Retina (tissue), 1 donor: ENCODE data around the gene COX6A1.
A peak's percentile ranks its signal among the peaks of the same experiment; 100 is the strongest.

Source experiments
- DNase-seq: peaks from one replicate; pipeline ENCODE4 v3.0.0-alpha.2; 2016

The COX6A1 gene

DNA sequence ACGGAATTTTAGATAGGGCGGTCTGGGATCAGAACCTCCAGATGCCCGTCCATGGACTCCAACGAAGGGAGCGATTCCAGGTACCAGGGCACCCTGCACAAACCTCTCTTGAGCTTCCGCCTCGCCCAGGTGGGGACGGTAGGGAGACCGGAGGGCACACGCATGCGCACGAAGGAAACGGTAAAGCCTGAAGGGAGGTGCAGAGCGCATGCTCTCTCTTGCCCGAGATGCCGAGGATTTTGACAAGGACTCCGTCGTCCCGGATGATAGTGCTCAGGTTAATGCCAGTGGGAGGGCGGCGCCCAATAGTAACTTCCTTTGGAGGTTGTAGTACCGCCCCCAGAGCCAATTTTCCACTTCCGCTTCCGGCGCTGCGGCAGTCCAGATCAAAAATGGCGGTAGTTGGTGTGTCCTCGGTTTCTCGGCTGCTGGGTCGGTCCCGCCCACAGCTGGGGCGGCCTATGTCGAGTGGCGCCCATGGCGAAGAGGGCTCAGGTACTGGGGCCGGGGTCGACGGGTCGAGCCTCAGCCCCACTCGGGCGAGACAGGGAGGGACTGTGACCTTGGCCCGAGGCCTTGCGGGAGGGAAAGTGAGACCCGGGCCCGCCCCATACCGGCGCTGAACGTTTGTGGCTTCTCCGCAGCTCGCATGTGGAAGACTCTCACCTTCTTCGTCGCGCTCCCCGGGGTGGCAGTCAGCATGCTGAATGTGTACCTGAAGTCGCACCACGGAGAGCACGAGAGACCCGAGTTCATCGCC is at the start of gene COX6A1:
Gene COX6A1, plus strand, starts transcription at position 379 of the 760 bp plus-strand sequence. Its CDS starts 14 bp downstream, at position 393.
- peak; percentile 92 for DNase-seq

DNA sequence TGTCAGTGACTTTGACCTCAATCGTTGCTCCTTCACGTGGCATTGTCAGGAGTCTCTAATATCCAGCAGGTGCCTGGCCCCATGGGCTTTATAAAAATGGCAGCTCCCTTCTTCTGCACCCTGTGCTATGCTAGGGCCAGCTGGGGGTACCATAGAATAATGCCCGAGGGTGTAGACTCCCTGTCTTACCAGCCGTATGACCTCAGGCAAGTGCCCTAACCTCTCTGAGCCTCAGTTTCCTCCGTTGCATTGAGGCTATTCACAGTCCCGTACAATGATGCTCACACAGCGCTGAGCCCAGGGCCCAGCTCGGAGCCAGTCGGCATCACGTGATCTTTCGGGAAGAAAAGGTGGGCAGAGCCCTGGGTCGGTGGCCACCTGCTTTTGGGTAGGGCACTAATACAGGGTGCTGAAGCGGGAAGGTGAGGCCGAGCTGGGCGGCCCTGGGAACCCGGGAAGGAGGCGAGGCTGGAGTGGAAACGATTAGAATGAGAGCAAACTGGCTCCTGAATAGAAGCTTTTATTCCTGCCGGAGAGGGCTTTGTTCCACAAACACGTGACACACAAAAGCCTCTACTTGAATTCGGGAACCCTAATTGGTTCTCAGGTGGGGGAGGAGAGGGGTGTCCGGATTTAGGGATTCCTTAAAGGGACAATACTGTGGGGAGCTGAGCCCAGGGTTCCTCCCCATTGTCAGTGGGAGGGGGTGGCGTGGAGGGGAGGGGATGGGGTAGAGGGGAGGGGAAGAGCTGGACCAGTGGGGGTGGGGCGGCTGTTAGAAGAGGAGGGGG is 49.0 kb upstream of the COX6A1 start:
- peak; percentile 88 for DNase-seq

DNA sequence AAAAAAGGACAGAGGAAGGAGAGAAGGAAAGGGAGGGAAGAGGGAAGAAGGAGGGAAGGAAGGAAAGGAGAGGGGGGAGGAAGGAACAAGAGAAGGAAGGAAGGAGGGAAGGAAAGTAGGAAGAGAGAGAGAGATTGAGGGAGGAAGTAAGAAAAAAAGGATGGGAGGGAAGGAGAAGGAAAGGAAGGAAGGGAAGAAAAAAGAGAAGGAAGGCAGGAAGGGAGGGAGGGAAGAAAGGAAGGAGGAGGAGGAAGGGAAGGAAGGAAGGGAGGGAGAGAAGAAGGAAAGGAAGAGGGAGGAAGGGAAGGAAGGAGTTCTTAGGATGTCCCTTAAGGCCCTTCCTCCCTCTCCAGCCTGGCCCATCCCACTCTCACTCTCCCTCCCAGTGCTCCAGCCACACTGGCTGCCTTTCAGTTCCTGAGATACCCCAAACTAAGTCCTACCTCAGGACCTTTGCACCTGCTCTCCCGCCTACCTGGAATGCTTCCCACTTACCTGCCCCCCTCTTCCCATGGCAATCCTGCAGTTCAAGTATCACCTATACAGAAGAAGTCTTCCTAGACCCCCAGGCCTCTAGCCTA is 47.3 kb upstream of the COX6A1 start:
- no peak for DNase-seq

DNA sequence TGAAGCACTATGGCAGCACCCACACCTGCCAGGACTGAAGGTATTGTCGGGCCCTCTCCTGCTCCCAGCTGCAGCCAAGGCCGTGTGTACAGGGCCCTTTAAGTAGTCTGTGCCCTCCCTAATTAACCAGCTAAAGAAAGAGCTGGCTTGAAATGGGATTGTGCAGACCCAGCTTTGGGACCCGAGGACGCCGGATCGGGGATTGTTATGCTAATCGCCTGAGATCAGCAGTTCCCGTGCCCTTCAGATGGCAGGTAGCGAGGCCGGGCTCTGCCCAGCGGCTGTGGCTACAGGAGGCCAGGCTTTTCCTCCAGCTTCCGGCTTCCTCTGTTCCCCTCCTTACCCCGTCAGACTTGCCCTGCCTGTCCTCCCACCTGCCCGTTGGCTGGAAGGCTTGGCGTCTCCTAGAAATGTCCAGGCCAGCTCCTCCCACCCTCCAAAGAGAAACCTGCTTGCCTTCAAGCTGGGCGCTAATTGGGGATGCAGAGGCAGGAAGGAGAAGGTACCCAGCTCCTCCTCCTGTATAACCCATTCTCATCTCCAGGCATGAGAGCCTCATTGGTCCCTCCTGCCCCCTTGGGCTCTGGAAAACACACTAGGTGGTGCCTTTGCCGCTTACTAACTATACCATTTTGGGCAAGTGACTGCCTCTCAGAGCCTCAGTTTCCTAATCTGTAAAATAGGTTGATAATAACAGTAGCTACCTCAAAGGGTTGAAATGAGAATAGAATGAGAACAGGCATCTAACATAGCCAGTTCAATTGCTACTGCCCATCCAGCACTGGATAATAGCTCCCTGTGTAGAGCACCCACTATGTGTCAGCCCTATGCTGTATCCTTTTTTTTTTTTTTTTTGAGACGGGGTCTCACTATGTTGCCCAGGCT is 43.2 kb upstream of the COX6A1 start:
- peak; percentile 81 for DNase-seq

DNA sequence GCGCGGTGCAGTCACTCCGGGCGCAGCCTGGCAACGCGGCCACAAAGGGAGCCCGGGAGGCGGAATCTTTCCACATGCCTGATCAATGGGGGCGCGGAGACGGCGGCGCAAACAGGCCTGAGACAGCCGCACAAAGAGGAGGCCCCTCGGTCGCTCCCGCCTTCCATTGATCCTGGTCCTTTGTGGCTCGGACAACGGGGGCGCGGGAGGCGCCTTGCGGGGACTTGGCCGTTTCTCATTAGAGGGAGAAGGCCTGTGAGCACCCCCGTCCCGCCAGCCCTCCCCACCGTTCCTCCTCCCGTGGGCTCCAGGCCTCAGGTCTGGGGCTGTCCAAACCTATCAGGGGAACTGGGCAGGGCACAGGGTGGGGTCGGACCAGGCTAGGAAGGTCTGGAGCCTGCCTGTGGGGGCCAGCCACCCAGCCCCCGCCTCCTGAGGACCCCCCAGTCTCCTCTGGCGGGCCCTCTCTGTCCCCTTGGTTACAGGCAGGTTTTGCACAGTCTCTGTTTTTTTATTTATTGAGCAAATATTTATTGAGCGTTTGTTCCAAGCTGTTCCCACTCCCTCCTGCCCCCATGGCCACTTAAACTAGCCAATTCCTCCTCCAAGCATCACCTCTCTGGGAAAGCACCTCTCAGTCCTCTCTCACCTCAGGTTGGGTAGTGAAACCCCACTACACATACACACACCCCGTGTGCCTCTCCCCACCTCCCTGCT is 39.9 kb upstream of the COX6A1 start:
- DNase-seq, result peak; percentile 94

DNA sequence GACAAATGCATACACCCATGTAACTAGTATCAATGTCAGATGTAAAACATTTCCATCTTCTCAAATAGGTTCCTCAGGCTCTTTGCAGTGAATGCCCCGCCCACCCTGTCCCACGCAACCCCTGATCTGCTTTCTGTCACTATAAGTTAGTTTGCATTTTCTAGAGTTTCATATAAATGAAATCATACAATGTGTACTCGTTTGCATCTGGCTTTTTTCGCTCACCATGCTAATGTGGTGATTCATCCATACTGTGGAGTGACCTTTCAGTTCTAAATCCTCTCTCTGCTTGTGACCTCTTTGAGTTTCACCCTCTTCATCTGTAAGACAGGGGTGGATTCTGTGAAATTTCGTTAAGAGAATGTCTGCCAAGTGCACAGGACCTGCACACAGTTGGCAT is 38.4 kb upstream of the COX6A1 start:
- no peak for DNase-seq

DNA sequence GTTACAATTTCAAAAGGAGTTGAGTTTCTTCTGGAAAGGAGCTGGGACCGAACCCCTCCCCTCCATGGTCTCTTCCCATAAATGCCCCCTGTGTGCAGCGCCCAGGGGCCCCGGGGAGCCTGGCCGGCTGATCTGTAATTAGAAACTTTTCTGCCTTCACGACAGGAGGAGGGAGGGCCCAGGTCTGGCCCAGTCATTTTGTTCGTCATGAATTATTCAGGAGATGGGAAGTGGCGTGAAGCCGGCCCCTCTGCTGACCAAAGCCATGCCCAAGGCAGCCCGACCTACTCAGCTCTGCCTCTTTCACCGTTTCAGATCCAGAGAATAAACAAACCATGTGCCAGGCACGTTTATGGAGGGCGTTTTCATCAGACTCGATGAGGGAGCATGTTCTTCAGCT is 35.7 kb upstream of the COX6A1 start:
- peak; percentile 79 for DNase-seq

DNA sequence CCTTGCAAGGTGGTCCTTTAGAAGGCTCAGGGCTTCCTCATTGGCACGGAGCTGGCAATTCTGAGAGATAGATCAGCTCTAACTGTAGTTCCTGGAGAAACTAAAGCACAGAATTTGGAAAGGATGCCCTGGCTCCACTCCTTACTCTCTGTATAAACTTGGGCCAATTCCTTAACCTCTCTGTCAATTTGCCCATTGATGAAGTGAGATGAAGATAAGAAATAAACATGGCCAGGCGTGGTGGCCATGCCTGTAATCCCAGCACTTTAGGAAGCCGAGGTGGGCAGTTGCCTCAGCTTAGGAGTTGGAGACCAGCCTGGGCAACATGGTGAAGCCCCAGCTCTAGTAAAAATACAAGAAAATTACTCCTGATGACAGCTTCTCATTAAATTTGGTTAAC is 34.0 kb upstream of the COX6A1 start:
- no peak for DNase-seq

DNA sequence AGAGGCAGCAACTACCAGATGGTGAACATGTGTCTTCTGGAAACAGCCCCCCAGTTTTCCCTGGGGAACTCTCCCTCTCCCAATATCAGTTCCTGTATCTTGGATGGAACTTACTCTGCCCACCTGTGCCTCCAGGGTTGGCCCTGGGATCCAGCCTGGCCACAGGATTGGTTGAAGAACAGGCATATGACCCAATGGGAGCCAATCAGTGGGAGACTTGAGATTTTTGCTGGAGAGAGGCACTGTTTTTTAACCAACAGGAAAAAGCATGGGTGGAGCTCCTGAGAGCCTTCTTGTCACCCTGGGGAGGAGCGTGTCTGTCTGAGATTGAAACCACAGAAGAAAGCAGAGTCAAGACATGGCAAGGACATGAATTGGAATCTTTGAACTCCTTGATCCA is 33.6 kb upstream of the COX6A1 start:
- DNase-seq, result no peak

DNA sequence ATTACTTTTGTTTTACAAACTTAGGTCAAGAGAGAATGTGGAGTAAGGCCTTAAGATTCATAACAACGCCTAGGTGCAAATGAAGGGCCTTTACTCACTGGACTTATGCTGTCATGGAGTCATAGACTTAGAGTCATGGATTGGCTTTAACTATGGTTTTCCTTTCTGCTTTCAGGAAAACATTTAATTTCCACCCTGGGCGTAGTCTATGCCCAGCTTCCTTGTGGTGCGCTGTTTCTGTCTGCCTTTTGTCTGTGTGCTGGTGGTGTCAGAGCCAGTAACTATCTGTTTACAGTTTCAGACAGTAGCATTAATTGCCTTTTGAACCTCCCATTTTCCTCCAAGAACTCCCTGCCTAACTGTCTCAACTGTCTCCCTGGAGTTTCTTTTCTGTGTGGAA is 31.8 kb upstream of the COX6A1 start:
- no peak for DNase-seq

DNA sequence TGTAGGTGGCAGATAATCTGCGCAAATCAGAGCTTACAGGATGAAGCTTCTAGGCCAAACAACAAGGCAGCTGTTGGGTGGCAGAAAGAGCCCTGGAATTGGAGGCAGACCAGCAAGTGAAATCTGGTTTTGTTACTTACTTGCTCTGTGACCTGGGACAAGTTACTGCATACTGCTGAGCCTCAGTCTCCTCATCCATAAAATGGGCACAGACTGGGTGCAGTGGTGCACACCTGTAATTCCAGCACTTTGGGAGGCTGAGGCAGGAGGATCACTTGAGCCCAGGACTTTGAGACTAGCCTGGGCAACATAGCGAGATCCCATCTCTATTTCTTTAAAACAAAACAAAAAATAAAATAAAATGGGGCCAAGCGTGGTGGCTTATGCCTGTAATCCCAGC is 31.4 kb upstream of the COX6A1 start:
- DNase-seq, result no peak

DNA sequence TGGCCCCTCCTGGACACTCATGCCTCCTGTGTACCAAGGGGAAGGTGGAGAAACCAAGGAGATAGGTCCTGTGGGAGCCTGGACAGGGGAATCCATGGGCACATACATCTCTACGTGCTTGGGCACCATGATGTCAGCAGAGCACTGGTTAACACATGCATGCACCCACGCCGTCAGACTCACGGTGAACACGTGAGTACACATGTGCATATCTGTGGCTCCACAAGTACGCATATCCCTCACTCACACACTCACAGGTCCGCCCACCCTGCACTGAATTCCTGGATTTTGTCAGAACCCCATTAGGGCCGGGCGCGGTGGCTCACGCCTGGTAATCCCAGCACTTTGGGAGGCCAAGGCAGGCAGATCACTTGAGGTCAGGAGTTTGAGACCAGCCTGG is 29.1 kb upstream of the COX6A1 start:
- DNase-seq, result no peak

DNA sequence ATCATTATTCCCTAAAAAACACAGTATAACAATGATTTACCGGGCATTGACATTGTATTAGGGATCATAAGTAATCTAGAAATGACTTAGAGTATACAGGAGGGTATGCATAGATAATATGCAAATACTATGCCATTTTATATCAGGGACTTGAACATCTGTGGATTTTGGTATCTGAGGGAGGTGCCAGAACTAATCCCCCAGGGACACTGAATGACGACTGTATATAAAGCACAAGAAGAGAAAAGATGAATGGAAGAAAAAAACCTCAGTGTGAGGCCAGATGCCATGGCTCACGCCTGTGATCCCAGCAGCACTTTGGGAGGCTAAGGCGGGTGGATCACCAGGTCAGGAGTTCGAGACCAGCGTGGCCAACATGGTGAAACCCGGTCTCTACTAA is 25.5 kb upstream of the COX6A1 start:
- no peak for DNase-seq

DNA sequence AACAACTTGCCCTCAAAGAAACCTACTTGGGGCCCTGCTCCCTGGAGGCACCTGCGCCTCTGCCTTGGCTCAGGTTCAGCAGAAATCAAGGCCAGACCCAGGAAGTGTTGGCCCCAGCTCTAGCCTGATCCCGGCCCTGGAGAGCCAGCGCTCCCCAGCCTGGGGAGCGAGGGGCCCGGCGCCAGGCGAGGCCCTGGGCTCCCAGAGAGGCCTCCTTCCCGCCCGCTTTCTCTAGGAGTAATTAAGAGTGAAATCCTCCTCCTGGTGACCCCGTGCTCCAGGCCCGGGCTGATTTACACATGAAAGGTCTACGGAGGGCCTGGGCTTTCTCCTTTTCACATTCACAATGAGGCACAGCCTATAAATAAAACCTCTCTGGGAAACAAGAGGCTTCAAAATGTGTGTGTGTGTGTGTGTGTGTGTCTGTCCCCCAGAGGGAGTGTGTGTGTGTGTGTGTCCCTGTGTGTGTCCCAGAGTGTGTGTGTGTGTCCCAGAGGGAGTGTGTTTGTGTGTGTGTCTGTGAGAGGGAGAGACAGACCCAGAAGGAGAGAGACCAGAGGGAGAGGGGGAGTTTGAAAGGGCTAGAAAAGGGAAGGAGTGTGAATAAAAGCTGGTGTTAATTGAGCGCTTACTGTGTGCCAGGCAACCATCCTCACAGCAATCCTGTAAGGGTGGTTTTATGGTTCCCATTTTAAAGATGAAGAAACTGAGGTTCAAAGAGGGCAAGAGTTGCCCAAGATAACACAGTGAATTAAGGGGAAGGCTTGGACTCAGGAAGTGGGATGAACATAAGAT is 23.8 kb upstream of the COX6A1 start:
- DNase-seq, result peak; percentile 86

DNA sequence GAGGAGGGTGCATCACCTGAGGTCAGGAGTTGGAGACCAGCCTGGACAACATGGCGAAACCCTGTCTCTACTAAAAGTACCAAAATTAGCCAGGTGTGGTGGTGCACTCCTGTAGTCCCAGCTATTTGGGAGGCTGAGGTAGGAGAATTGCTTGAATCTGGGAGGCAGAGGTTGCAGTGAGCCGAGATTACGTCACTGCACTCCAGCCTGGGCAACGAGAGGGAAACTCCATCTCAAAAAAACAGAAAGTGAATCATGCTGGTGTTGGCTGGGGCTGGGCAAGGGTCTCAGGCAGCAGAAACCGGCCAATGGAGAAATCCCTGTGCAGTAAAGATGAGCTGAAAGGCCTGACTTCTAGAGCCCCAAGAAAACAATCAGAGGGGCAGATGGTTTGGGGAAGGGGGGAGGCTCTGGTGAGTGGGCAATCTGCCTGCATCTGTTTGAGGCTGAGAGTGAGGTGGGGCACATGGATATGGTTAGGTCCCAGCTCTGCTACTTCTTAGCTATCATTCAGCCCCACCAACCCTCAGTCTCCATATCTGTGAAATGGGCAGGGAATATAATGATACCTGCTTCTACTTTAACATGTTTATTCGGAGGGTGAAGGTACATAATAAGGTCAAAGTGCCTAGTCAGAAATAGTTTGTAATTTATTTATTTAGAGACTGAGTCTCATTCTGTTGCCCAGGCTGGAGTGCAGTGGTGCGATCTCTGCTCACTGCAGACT is 21.3 kb upstream of the COX6A1 start:
- DNase-seq, result no peak

DNA sequence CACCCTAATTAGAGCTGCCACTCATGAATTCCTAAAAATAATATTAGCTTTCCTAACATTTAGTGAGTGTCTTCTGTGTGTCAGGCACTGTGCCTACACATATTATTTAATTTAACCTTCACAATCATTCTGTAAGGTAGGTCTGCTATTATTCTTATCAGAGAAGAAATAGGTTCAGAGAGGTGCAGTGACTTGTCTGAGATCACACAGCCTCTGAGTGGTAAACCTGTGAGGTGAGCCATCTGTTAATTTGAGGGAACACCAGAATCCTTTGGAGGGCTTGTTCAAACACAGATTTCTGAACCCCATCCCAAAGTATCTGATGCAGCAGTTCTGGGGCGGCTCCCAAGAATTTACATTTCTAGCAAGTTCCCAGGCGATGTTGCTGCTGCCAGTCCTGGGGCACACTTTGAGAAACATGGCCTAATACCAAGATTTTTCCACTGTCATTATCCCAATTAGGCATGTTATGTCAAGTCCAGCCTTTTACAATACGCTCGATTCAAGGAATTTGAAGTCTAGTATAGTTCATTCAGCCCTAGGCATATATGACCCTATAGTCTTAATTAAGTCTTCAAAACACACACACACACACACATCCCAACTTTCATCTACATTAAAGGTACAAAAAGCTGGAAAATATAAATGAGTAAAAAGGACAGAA is 19.9 kb upstream of the COX6A1 start:
- no peak for DNase-seq

DNA sequence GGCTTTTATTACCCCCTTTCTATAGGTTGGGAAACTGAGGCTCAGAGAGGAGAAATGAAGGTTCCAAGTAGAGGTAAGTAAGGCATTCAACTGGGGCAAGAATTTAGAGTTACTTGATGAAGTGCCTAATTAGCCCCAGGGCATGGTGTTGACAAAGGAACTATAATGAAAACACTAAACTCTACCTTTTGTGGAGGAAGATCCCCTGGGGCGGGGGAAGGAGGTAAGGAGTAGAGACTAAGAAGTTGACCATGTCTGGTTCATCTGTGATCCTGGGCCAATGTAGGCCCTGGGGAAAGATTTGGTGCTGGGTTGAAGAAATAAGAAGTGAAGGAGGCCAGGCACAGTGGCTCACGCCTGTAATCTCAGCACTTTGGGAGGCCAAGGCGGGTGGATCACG is 16.2 kb upstream of the COX6A1 start:
- no peak for DNase-seq

DNA sequence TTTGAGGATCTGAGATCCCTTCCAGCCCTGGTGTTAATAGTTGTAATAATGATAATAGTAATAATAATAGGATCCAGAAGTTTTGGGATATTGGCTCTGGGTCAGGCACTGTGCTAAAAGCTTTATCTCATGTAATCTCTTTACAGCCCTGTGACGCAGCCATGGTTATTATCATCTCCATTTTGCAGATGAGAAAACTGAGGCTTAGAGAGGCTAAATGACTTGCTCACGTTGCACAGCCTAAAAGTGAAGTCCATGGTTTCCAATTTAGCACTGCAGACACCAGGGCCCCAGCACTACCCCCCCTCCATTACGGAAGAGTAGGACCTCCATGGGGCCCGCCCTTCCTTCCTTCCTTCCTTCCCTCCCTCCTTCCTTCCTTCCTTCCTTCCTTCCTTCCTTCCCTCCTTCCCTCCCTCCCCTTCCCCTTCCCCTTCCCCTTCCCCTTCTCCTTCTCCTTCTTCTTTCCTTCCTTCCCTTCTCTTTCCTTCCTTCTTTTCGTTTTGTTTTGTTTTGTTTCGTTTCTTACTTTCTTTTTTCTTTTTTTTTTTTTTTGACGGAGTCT is 14.9 kb upstream of the COX6A1 start:
- DNase-seq, result no peak

DNA sequence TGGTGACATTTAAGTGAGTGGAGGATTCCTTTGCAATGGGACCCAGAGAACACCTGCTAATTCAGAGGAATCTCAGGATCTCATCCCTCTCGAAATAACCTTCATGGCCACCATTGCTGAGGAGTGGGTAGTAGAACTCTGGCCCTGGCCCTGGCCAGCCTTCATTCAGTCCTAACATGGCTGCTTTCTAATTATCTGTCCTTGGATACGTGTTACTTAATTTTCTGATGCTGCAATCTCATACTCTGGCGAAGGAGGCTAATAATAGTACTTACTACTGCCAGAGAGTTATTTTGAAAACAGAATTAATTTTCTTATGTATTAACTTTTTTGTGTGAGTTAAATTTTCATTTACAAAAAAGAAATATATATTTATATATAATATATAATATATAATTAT is 12.1 kb upstream of the COX6A1 start:
- DNase-seq, result no peak
